HepG2 (cell line): ENCODE data around the gene FAM89B.

Experiments
- MAX ChIP-seq: IDR thresholded peaks from 2 replicates; pipeline ENCODE4 v1.6.1; 2012; ENCODE audit warnings: inconsistent platforms
- POLR2A ChIP-seq, 2 experiments: IDR thresholded peaks; 2 replicates each; pipeline ENCODE4 v1.6.1; 2011; ENCODE audit warnings: low read depth in 2 of 2, low read length in 2 of 2, mild to moderate bottlenecking in 1 of 2, moderate library complexity in 1 of 2; ENCODE audit not compliant: insufficient read depth in 1 of 2
- SMAD3 ChIP-seq: sonication (generic); formaldehyde crosslinking; IDR thresholded peaks from 2 replicates; pipeline ENCODE4 v1.4.0; 2020; ENCODE audit warnings: missing genetic modification reagents
- SP140L ChIP-seq: sonication (generic); formaldehyde crosslinking; IDR thresholded peaks from 2 replicates; pipeline ENCODE4 v1.4.0; 2020; ENCODE audit warnings: missing genetic modification reagents, borderline replicate concordance
- TCF12 ChIP-seq, 2 experiments: fragments of 450-650 bp in 1 of 2; sonication (generic) in 1 of 2; formaldehyde crosslinking in 1 of 2; IDR thresholded peaks; 2 replicates each; pipeline versions ENCODE4 v1.6.1 to v1.8.0; 2017 to 2022; ENCODE audit warnings: antibody characterized with exemption in 1 of 2, mild to moderate bottlenecking in 1 of 2, missing genetic modification reagents in 1 of 2, moderate library complexity in 1 of 2
- ZBTB43 ChIP-seq: sonication (generic); formaldehyde crosslinking; conservative IDR thresholded peaks from 2 replicates; pipeline ENCODE4 v1.4.0; 2020; ENCODE audit warnings: missing genetic modification reagents
- ZNF577 ChIP-seq: sonication (generic); formaldehyde crosslinking; IDR thresholded peaks from 2 replicates; pipeline ENCODE4 v1.4.0; 2020; ENCODE audit warnings: mild to moderate bottlenecking, low read depth, missing genetic modification reagents, borderline replicate concordance
- ZNF629 ChIP-seq: sonication (generic); formaldehyde crosslinking; conservative IDR thresholded peaks from 2 replicates; pipeline ENCODE4 v1.5.0; 2020; ENCODE audit warnings: missing genetic modification reagents
- TF ChIP-seq, protein P1 (sequence below): sonication (generic); formaldehyde crosslinking; IDR thresholded peaks from 2 replicates; pipeline ENCODE4 v1.4.0; 2020; ENCODE audit warnings: missing genetic modification reagents

DNA sequence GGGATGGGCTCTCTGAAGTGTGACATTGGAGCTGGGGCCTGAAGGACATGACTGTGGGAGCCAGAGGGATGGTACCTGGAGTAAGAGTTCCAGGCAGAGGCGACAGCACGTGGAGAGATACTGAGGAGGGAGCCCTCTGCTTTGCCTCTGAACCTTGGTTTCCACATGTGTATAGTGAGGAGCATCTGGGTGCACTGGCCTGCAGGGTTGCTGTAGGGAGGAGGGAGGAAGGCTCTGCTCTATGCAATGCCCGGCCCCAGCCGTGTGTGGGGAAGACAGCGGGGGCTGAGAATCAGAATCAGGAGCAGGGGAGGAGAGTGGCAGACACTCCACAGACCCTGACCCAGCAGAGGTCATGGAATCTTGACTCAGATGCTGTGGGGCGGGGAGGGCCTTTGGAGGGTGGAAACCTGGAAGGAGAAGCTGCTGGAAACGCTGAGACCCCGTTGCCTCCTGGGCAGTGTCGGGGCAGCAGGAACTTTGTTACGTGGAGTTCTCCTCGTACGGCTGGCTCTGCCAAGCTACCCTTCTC is 43.5 kb upstream of the FAM89B start:
- TF ChIP-seq SMAD3 (no peak), ZNF577 (CRISPR knock-in tag) (no peak), POLR2A (IDR thresholded peaks at IDR 0.05; ENCODE audit: insufficient read depth in 1 of 2, low read depth in 2 of 2, low read length in 2 of 2) (peak in 1 of 2 experiments; percentile 40; a peak in 1 of 4 replicates), ZBTB43 (no peak), MAX (no peak), SP140L (CRISPR knock-in tag) (no peak), TCF12 (IDR thresholded peaks at IDR 0.05) (no peak), TCF12 (CRISPR knock-in tag; IDR thresholded peaks at IDR 0.05) (no peak), ZNF629 (CRISPR knock-in tag) (no peak)
- TF ChIP-seq, protein P1, sequence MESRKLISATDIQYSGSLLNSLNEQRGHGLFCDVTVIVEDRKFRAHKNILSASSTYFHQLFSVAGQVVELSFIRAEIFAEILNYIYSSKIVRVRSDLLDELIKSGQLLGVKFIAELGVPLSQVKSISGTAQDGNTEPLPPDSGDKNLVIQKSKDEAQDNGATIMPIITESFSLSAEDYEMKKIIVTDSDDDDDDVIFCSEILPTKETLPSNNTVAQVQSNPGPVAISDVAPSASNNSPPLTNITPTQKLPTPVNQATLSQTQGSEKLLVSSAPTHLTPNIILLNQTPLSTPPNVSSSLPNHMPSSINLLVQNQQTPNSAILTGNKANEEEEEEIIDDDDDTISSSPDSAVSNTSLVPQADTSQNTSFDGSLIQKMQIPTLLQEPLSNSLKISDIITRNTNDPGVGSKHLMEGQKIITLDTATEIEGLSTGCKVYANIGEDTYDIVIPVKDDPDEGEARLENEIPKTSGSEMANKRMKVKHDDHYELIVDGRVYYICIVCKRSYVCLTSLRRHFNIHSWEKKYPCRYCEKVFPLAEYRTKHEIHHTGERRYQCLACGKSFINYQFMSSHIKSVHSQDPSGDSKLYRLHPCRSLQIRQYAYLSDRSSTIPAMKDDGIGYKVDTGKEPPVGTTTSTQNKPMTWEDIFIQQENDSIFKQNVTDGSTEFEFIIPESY, result no peak
